H1 (cell line): Measurements from ENCODE around the gene LRRC4C. TPM values are rescaled to one million over a fixed set of nuclear protein-coding genes. Genes with fewer than 3 reads are reported as not detected.

ENCODE experiments used
- CTCF ChIA-PET: fragments of 300-600 bp; sonication (Branson Sonifier 250); formaldehyde crosslinking; loops from one replicate; lab custom pipeline; 2021; ENCODE audit not compliant: partially characterized antibody; lab: Charles Lee
- POLR2A ChIA-PET: fragments of 300-600 bp; sonication (Branson Sonifier 250); formaldehyde crosslinking; loops from one replicate; lab custom pipeline; 2021; ENCODE audit warnings: inconsistent platforms; ENCODE audit not compliant: partially characterized antibody; lab: Charles Lee
- DNase-seq, 2 experiments: peaks; one replicate each; pipeline versions ENCODE4 v3.0.0 to v3.0.0-alpha.2; 2010 to 2022; ENCODE audit warnings: low spot score in 2 of 2, low read depth in 1 of 2, mixed read lengths in 1 of 2
- FAIRE-seq: peaks from 2 replicates; lab custom pipeline; 2011; peaks lifted over from hg19 to GRCh38; lab: Jason Lieb, UNC
- H2AFZ ChIP-seq: 2 replicates; pipeline ENCODE4 v1.8.1; 2012; ENCODE audit warnings: low read length, inconsistent platforms
- H2AK5ac ChIP-seq: 2 replicates; pipeline ENCODE4 v1.6.1; 2013; ENCODE audit warnings: low read depth, low read length
- H2BK120ac ChIP-seq: replicated peaks from 2 replicates; pipeline ENCODE3; 2013; ENCODE audit warnings: low read depth, low read length, inconsistent platforms
- H2BK12ac ChIP-seq: 2 replicates; pipeline ENCODE4 v1.6.1; 2013; ENCODE audit warnings: low read depth, low read length
- H2BK15ac ChIP-seq: 2 replicates; pipeline ENCODE4 v1.6.1; 2013; ENCODE audit warnings: low read length
- H2BK20ac ChIP-seq: 2 replicates; pipeline ENCODE4 v1.6.1; 2013; ENCODE audit warnings: low read length
- H2BK5ac ChIP-seq: 2 replicates; pipeline ENCODE4 v1.6.1; 2013; ENCODE audit warnings: low read depth, low read length
- H3K14ac ChIP-seq: 2 replicates; pipeline ENCODE4 v1.6.1; 2013; ENCODE audit warnings: inconsistent platforms; ENCODE audit not compliant: insufficient read length
- H3K18ac ChIP-seq: 2 replicates; pipeline ENCODE4 v1.6.1; 2013; ENCODE audit warnings: low read length; ENCODE audit errors: extremely low read depth
- H3K23ac ChIP-seq: 2 replicates; pipeline ENCODE4 v1.6.1; 2013; ENCODE audit warnings: inconsistent platforms; ENCODE audit not compliant: insufficient read length
- H3K23me2 ChIP-seq: 2 replicates; pipeline ENCODE4 v1.6.1; 2013; ENCODE audit warnings: low read depth, low read length
- H3K27ac ChIP-seq: 2 replicates; pipeline ENCODE4 v1.6.1; 2011; ENCODE audit warnings: low read depth, low read length, inconsistent platforms
- H3K27me3 ChIP-seq, 4 experiments: replicated peaks in 1 of 4; 1 replicate in 1 of 4; 2 replicates in 3 of 4; pipeline versions ENCODE4 v1.6.1 to v1.8.1; 2011 to 2013; ENCODE audit warnings: low read length in 3 of 4, mild to moderate bottlenecking in 3 of 4, inconsistent platforms in 2 of 4, mixed read lengths in 2 of 4, moderate library complexity in 1 of 4; ENCODE audit not compliant: control insufficient read depth in 3 of 4, insufficient read depth in 3 of 4; ENCODE audit errors: extremely low read depth in 1 of 4
- H3K36me3 ChIP-seq, 4 experiments: 2 replicates each; pipeline versions ENCODE4 v1.6.1 to v1.8.1; 2011 to 2013; ENCODE audit warnings: mild to moderate bottlenecking in 4 of 4, low read length in 3 of 4, moderate library complexity in 2 of 4, control low read depth in 1 of 4, inconsistent platforms in 1 of 4; ENCODE audit not compliant: insufficient read depth in 4 of 4, control insufficient read depth in 2 of 4
- H3K4ac ChIP-seq: replicated peaks from 2 replicates; pipeline ENCODE3; 2013; ENCODE audit warnings: low read length, low read depth, mixed read lengths, inconsistent platforms; ENCODE audit not compliant: insufficient read length
- H3K4me1 ChIP-seq, 4 experiments: replicated peaks in 1 of 4; 1 replicate in 1 of 4; 2 replicates in 3 of 4; pipeline versions ENCODE4 v1.6.1 to v1.8.1; 2011 to 2013; ENCODE audit warnings: low read length in 3 of 4, inconsistent platforms in 2 of 4, mixed read lengths in 1 of 4; ENCODE audit not compliant: insufficient read depth in 4 of 4, control insufficient read depth in 3 of 4
- H3K4me2 ChIP-seq, 2 experiments: 2 replicates each; pipeline versions ENCODE4 v1.6.1 to v1.8.1; 2011 to 2013; ENCODE audit warnings: low read depth in 2 of 2, low read length in 2 of 2, control low read depth in 1 of 2, inconsistent platforms in 1 of 2, mild to moderate bottlenecking in 1 of 2; ENCODE audit not compliant: insufficient read depth in 1 of 2
- H3K4me3 ChIP-seq, 4 experiments: fragments of 200-600, 300-600 bp in 1 of 4; sonication (generic), shearing (Covaris generic), sonication (Bioruptor Twin) in 1 of 4; 2 replicates each; pipeline versions ENCODE4 v1.5.1 to v1.8.1; 2011 to 2016; ENCODE audit warnings: low read length in 4 of 4, low read depth in 3 of 4, control low read depth in 2 of 4, inconsistent platforms in 2 of 4, mild to moderate bottlenecking in 2 of 4, mixed read lengths in 1 of 4, moderate library complexity in 1 of 4; ENCODE audit not compliant: insufficient read depth in 2 of 4; ENCODE audit errors: extremely low read depth in 1 of 4
- H3K56ac ChIP-seq: replicated peaks from 2 replicates; pipeline ENCODE3; 2013; ENCODE audit warnings: low read depth, mild to moderate bottlenecking, mixed read lengths, low read length, inconsistent platforms; ENCODE audit not compliant: insufficient read length
- H3K79me1 ChIP-seq: 2 replicates; pipeline ENCODE4 v1.6.1; 2013; ENCODE audit warnings: low read depth, low read length, control low read depth
- H3K79me2 ChIP-seq, 2 experiments: 2 replicates each; pipeline versions ENCODE4 v1.6.1 to v1.8.1; 2012 to 2013; ENCODE audit warnings: low read length in 2 of 2, mild to moderate bottlenecking in 2 of 2, inconsistent platforms in 1 of 2; ENCODE audit not compliant: insufficient read depth in 2 of 2, control insufficient read depth in 1 of 2
- H3K9ac ChIP-seq, 4 experiments: replicated peaks in 1 of 4; 1 replicate in 1 of 4; 2 replicates in 3 of 4; pipeline versions ENCODE4 v1.6.1 to v1.8.1; 2011 to 2013; ENCODE audit warnings: low read depth in 3 of 4, low read length in 3 of 4, control low read depth in 2 of 4, mild to moderate bottlenecking in 2 of 4, moderate library complexity in 2 of 4, inconsistent platforms in 1 of 4; ENCODE audit errors: extremely low read depth in 1 of 4
- H3K9me3 ChIP-seq, 2 experiments: 2 replicates each; pipeline versions ENCODE4 v1.6.1 to v1.8.1; 2012 to 2013; ENCODE audit warnings: mild to moderate bottlenecking in 2 of 2, moderate library complexity in 2 of 2, control low read depth in 1 of 2, inconsistent platforms in 1 of 2, low read depth in 1 of 2, low read length in 1 of 2, mixed read lengths in 1 of 2; ENCODE audit not compliant: insufficient read depth in 2 of 2
- H4K20me1 ChIP-seq, 2 experiments: replicated peaks in 1 of 2; 2 replicates each; pipeline versions ENCODE3 to v1.8.1; 2011 to 2013; ENCODE audit warnings: inconsistent platforms in 2 of 2, low read length in 2 of 2, mild to moderate bottlenecking in 1 of 2; ENCODE audit not compliant: insufficient read depth in 2 of 2, control insufficient read depth in 1 of 2
- H4K5ac ChIP-seq: 2 replicates; pipeline ENCODE4 v1.6.1; 2013; ENCODE audit warnings: low read length, low read depth, mixed read lengths, inconsistent platforms; ENCODE audit not compliant: insufficient read length
- H4K8ac ChIP-seq: 2 replicates; pipeline ENCODE4 v1.8.0; 2013; ENCODE audit warnings: mild to moderate bottlenecking, moderate library complexity, low read length, inconsistent platforms; ENCODE audit not compliant: insufficient read depth; ENCODE audit errors: extremely low read depth
- H4K91ac ChIP-seq: replicated peaks from 2 replicates; pipeline ENCODE3; 2013; ENCODE audit warnings: low read length, mixed read lengths, inconsistent platforms; ENCODE audit not compliant: insufficient read length
- ASH2L ChIP-seq: fragments of 200-600, 300-600 bp; sonication (generic); IDR thresholded peaks from one replicate; pipeline ENCODE4 v1.7.1; 2017; ENCODE audit warnings: low read length
- ATF2 ChIP-seq: IDR thresholded peaks from 2 replicates; pipeline ENCODE4 v1.6.1; 2012; ENCODE audit warnings: low read length, inconsistent platforms
- E2F6 ChIP-seq: IDR thresholded peaks from 2 replicates; pipeline ENCODE4 v1.6.1; 2012; ENCODE audit warnings: inconsistent platforms
- FOSL1 ChIP-seq: IDR thresholded peaks from 2 replicates; pipeline ENCODE4 v1.6.1; 2011; ENCODE audit warnings: mild to moderate bottlenecking, low read depth, low read length, moderate library complexity; ENCODE audit not compliant: insufficient read depth
- GABPA ChIP-seq: IDR thresholded peaks from 2 replicates; pipeline ENCODE4 v1.6.1; 2011; ENCODE audit warnings: mild to moderate bottlenecking, low read length, moderate library complexity, borderline replicate concordance; ENCODE audit not compliant: insufficient read depth
- KDM4A ChIP-seq: IDR thresholded peaks from one replicate; pipeline ENCODE4 v1.7.1; 2012; ENCODE audit warnings: low read depth, mild to moderate bottlenecking, moderate library complexity, low read length, inconsistent platforms; ENCODE audit not compliant: severe bottlenecking
- RFX5 ChIP-seq: IDR thresholded peaks from 2 replicates; pipeline ENCODE4 v1.6.1; 2011; ENCODE audit warnings: low read depth, low read length, improper control_type of control experiment, borderline replicate concordance
- RXRA ChIP-seq: IDR thresholded peaks from 2 replicates; pipeline ENCODE4 v1.6.1; 2011; ENCODE audit warnings: low read depth, mild to moderate bottlenecking, low read length, moderate library complexity; ENCODE audit not compliant: insufficient read depth
- SIX5 ChIP-seq: IDR thresholded peaks from 2 replicates; pipeline ENCODE4 v1.6.1; 2011; ENCODE audit warnings: mild to moderate bottlenecking, low read depth, low read length
- SRF ChIP-seq: IDR thresholded peaks from 2 replicates; pipeline ENCODE4 v1.6.1; 2011; ENCODE audit warnings: mild to moderate bottlenecking, low read depth, low read length, moderate library complexity
- TBP ChIP-seq: IDR thresholded peaks from 2 replicates; pipeline ENCODE4 v1.6.1; 2011; ENCODE audit warnings: low read depth, low read length, improper control_type of control experiment
- TEAD4 ChIP-seq: IDR thresholded peaks from 2 replicates; pipeline ENCODE4 v1.6.1; 2012; ENCODE audit warnings: low read depth, low read length, inconsistent platforms, mixed read lengths
- YY1 ChIP-seq: IDR thresholded peaks from 2 replicates; pipeline ENCODE4 v1.6.1; 2011; ENCODE audit warnings: low read depth, mild to moderate bottlenecking, low read length
- WGBS, 2 experiments: shearing (Covaris generic) in 1 of 2; methylation state at CpG; one replicate each; pipeline versions ENCODE4 v1.1.6 to v1.1.7; 2013 to 2015; ENCODE audit warnings: low lambda C conversion rate in 2 of 2, mixed read lengths in 2 of 2, inconsistent platforms in 1 of 2, low coverage in 1 of 2, missing lambda C conversion rate in 1 of 2; ENCODE audit not compliant: insufficient replicate concordance in 2 of 2, insufficient coverage in 1 of 2, insufficient read length in 1 of 2; ENCODE audit errors: extremely low coverage in 1 of 2, missing lambda C conversion rate in 1 of 2; 5-methylcytosine and 5-hydroxymethylcytosine counted together
- polyA plus RNA-seq, 7 experiments: library from polyadenylated mRNA; depleted of rRNA in 3 of 7; stranded (reverse) in 5 of 7; unstranded in 2 of 7; fragments of >200 nt in 5 of 7; fragments of 200-250 nt in 2 of 7; gene quantifications; 1 replicate in 5 of 7; 2 replicates in 1 of 7; 4 replicates in 1 of 7; pipeline versions ENCODE4 v1.2.1 to v1.2.3, GENCODE V29; 2011 to 2013; ENCODE audit warnings: missing spikeins in 2 of 7, mixed read lengths in 2 of 7
- total RNA-seq: library from RNA; stranded (reverse); fragmentation: NEBNext Ultra II Directional; extraction: Animal tissue kit (Norgen Biotek cat#: 25700); gene quantifications from 2 replicates; pipeline ENCODE4 v1.2.1, GENCODE V29; 2021

Gene LRRC4C
- total and polyA plus RNA-seq, 2 of the 8 experiments (the other 6 are each of a cell fraction or from before 2014, with no cell fraction given), result 0.23 to 2.2 TPM

GRCh38 chr11:40986320-40986719, 473.1 kb downstream of the LRRC4C start:
- POLR2A ChIA-PET, result no interaction called here
- Histone ChIP-seq H3K23ac (no peak overlapping the region), H3K79me2 (no peaks in the 10 kb centered on the region), H3K36me3 (no peaks in the 10 kb centered on the region), H2BK120ac (no peak overlapping the region), H3K9ac (no peak overlapping the region), H2BK12ac (no peak overlapping the region), H3K56ac (no peak overlapping the region), H2AFZ (no peak overlapping the region), H2BK5ac (no peak overlapping the region), H3K4ac (no peak overlapping the region), H3K27me3 (no peaks in the 10 kb centered on the region), H4K8ac (no peak overlapping the region), H3K27ac (no peak overlapping the region), H4K20me1 (no peaks in the 10 kb centered on the region), H4K91ac (no peak overlapping the region), H3K4me3 (no peak overlapping the region), H3K4me2 (no peak overlapping the region), H3K23me2 (no peaks in the 10 kb centered on the region), H2AK5ac (no peak overlapping the region), H4K5ac (no peak overlapping the region), H3K4me1 (no peaks in the 10 kb centered on the region), H3K18ac (no peak overlapping the region), H3K9me3 (no peaks in the 10 kb centered on the region; a peak in 1 of 4 replicates), H2BK20ac (no peak overlapping the region), H2BK15ac (no peak overlapping the region), H3K79me1 (no peaks in the 10 kb centered on the region), H3K14ac (no peak overlapping the region)
- DNase-seq (no peak), FAIRE-seq (no peak)
- WGBS, 2 experiments, result 87% methylated on average over 3 of the region's 3 CpGs; no CpG with 5 or more reads in 1 of the 2 experiments
- CTCF ChIA-PET, result no interaction called here
- TF ChIP-seq RFX5 (no peak), E2F6 (no peak), ATF2 (no peak), ASH2L (no peak), GABPA (no peak), RXRA (no peak), SIX5 (no peak), SRF (no peak), KDM4A (no peak), TBP (no peak), YY1 (no peak), FOSL1 (no peak), TEAD4 (no peak)
